ENCODE data around the gene SHC3. TPM values are rescaled to one million over a fixed set of nuclear protein-coding genes. Genes with fewer than 3 reads are reported as not detected.

SHC3 gene
- total RNA-seq, 1 experiment from 2014 or later, result 0.27 TPM

DNA sequence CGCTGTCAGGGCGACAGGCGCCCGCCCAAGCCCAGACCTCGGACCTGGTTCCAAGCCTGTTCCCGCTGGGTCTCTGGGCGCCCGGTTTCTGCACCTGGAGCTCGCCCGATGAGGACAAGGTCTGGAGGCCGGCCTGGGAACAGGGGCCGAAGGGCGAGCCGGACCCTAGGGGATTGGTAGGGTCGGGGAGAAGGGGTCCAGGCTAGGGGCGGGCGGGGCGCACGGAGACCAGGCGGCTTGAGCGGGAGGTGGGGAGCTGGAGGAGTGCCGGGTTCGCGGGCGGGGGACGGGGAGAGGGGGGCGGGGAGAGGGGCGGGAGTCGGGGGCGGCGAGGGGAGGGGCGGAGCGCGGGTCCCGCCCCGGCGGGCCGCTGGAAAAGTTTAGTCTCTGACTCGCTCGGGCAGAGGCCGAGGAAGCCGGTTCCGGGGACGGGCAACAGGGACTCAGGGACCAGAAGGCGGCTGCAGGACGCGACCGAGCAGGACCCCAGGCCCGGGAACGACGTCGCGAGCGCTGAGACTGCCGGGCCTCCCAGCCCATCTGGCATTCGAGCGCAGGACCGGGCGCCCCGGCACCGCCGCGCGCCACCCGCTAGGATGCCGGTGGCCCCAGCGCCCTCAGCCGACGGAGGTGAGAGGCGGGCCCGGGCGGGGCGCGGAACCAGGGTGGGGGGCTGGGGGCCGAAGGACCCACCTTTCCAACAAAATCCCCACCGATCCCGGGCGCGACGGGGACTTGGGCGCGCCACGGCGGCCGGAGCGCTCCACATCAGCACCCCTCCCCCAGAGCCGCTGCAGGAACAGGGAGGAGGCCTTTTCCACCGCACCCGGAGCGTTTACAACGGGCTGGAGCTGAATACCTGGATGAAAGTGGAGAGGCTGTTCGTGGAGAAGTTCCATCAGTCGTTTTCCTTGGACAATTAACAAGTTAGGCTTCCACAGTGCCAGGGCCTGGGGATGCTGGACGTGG lies 187.3 kb downstream of the SHC3 start, which contains the start of gene S1PR3 (continued):
- no peak for TF ChIP-seq YY1 (IDR thresholded peaks at IDR 0.05; ENCODE audit: extremely low read depth, insufficient replicate concordance, low read depth, low read length)
- no peak for TF ChIP-seq JUND (IDR thresholded peaks at IDR 0.05)
- TF ChIP-seq RAD21 (IDR thresholded peaks at IDR 0.05; ENCODE audit: low read depth), result no peak
- TF ChIP-seq, protein P1, sequence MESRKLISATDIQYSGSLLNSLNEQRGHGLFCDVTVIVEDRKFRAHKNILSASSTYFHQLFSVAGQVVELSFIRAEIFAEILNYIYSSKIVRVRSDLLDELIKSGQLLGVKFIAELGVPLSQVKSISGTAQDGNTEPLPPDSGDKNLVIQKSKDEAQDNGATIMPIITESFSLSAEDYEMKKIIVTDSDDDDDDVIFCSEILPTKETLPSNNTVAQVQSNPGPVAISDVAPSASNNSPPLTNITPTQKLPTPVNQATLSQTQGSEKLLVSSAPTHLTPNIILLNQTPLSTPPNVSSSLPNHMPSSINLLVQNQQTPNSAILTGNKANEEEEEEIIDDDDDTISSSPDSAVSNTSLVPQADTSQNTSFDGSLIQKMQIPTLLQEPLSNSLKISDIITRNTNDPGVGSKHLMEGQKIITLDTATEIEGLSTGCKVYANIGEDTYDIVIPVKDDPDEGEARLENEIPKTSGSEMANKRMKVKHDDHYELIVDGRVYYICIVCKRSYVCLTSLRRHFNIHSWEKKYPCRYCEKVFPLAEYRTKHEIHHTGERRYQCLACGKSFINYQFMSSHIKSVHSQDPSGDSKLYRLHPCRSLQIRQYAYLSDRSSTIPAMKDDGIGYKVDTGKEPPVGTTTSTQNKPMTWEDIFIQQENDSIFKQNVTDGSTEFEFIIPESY (IDR thresholded peaks at IDR 0.05; ENCODE audit: extremely low read depth, insufficient replicate concordance, low read length), result no peak
- no peak for TF ChIP-seq POLR2A (IDR thresholded peaks at IDR 0.05; ENCODE audit: borderline replicate concordance, extremely low read depth, insufficient read depth, insufficient read length)
- TF ChIP-seq EZH2phosphoT487 (IDR thresholded peaks at IDR 0.05; ENCODE audit: borderline replicate concordance), result no peak
- no peak for TF ChIP-seq POLR2AphosphoS5 (IDR thresholded peaks at IDR 0.05; ENCODE audit: low read depth, low read length)
- no peak for TF ChIP-seq SRF (IDR thresholded peaks at IDR 0.05; ENCODE audit: low read depth)

DNA sequence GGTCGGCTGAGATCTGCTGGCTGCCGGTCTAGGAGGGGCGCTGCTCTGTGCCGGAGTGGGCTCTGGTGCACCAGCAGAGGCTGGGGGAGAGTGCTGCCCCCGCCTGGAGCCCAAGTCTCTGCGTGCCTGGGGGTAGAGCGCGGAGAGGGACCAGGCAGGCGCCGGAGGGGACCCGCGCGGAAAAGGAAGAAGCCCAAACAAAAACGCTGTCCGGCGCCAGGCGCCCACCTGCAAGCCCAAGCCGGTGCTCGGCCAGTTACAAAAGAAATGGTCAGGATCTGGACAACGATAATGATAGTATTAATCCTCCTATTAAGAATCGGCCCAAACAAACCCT lies 187.9 kb downstream of the SHC3 start:
- Histone ChIP-seq H3K27me3 (ENCODE audit: insufficient read depth, low read length) (no peaks in the 10 kb centered on the region), H3K9ac (ENCODE audit: low read length) (no peak overlapping the region), H2AFZ (ENCODE audit: low read depth, low read length, poor library complexity, severe bottlenecking) (no peak overlapping the region), H3K9me2 (ENCODE audit: insufficient read depth) (no peaks in the 10 kb centered on the region), H3K4me3 (replicated peaks in 1 of 2; ENCODE audit: low read depth in 1 of 2, low read length in 2 of 2) (no peak overlapping the region), H3K27ac (ENCODE audit: low read depth, low read length) (no peak overlapping the region), H4K20me1 (ENCODE audit: insufficient read depth) (no peaks in the 10 kb centered on the region), H3K36me3 (ENCODE audit: control insufficient read depth in 1 of 2, insufficient read depth in 2 of 2, low read length in 2 of 2) (no peaks in the 10 kb centered on the region), H3K4me2 (ENCODE audit: low read length) (no peak overlapping the region), H3K79me2 (ENCODE audit: insufficient read depth, low read length) (no peaks in the 10 kb centered on the region), H3K9me3 (ENCODE audit: control insufficient read depth in 1 of 2, insufficient read depth in 1 of 2, low read depth in 1 of 2, low read length in 2 of 2) (no peaks in the 10 kb centered on the region), H3K4me1 (ENCODE audit: control insufficient read depth in 1 of 2, insufficient read depth in 2 of 2, low read length in 2 of 2) (no peaks in the 10 kb centered on the region)
- RAD21 ChIA-PET (ENCODE audit: low non-redundant PET in 1 of 2, low total read pairs in 2 of 2, uncharacterized antibody in 2 of 2, unreplicated experiment in 2 of 2), result no interaction called here
- intact Hi-C loops (cut with micrococcal nuclease), result no loop called here
- DNase-seq (ENCODE audit: low read depth, low spot score) (no peak), ATAC-seq (no peak)
- POLR2A ChIA-PET, result no interaction called here
- BruUV-seq (replicated peaks), result no TSS peak
- CTCF ChIA-PET, result no interaction called here
- TF ChIP-seq, protein P2, sequence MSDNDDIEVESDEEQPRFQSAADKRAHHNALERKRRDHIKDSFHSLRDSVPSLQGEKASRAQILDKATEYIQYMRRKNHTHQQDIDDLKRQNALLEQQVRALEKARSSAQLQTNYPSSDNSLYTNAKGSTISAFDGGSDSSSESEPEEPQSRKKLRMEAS (IDR thresholded peaks at IDR 0.05), result no peak
- TF ChIP-seq SRF (IDR thresholded peaks at IDR 0.05; ENCODE audit: low read depth) (no peak), FOSL1 (IDR thresholded peaks at IDR 0.05; ENCODE audit: low read depth) (no peak), ZFX (IDR thresholded peaks at IDR 0.05) (no peak), ZNF274 (IDR thresholded peaks at IDR 0.05; ENCODE audit: low read depth, low read length) (no peak), POLR2AphosphoS5 (IDR thresholded peaks at IDR 0.05; ENCODE audit: low read depth, low read length) (no peak), JUND (IDR thresholded peaks at IDR 0.05) (no peak), CBX3 (IDR thresholded peaks at IDR 0.05; ENCODE audit: low read depth) (no peak), EGR1 (IDR thresholded peaks at IDR 0.05; ENCODE audit: low read depth) (no peak), EZH2phosphoT487 (IDR thresholded peaks at IDR 0.05; ENCODE audit: borderline replicate concordance) (no peak), YY1 (IDR thresholded peaks at IDR 0.05; ENCODE audit: extremely low read depth, insufficient replicate concordance, low read depth, low read length) (no peak), POLR2A (IDR thresholded peaks at IDR 0.05; ENCODE audit: borderline replicate concordance, extremely low read depth, insufficient read depth, insufficient read length) (no peak), SP1 (IDR thresholded peaks at IDR 0.05; ENCODE audit: low read depth) (no peak)
- TF ChIP-seq, protein P3, sequence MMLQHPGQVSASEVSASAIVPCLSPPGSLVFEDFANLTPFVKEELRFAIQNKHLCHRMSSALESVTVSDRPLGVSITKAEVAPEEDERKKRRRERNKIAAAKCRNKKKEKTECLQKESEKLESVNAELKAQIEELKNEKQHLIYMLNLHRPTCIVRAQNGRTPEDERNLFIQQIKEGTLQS (IDR thresholded peaks at IDR 0.05), result no peak
- TF ChIP-seq, protein P1 (IDR thresholded peaks at IDR 0.05; ENCODE audit: extremely low read depth, insufficient replicate concordance, low read length), result no peak
- TF ChIP-seq, protein P4, sequence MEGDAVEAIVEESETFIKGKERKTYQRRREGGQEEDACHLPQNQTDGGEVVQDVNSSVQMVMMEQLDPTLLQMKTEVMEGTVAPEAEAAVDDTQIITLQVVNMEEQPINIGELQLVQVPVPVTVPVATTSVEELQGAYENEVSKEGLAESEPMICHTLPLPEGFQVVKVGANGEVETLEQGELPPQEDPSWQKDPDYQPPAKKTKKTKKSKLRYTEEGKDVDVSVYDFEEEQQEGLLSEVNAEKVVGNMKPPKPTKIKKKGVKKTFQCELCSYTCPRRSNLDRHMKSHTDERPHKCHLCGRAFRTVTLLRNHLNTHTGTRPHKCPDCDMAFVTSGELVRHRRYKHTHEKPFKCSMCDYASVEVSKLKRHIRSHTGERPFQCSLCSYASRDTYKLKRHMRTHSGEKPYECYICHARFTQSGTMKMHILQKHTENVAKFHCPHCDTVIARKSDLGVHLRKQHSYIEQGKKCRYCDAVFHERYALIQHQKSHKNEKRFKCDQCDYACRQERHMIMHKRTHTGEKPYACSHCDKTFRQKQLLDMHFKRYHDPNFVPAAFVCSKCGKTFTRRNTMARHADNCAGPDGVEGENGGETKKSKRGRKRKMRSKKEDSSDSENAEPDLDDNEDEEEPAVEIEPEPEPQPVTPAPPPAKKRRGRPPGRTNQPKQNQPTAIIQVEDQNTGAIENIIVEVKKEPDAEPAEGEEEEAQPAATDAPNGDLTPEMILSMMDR (IDR thresholded peaks at IDR 0.05 in 2 of 3, conservative IDR thresholded peaks at IDR 0.05 in 1 of 3; ENCODE audit: borderline replicate concordance in 1 of 3, insufficient read depth in 1 of 3, low read depth in 2 of 3, low read length in 2 of 3), result no peak

Measured in HCT116 (cell line).